H1 (cell line): Measurements from ENCODE around the gene PAX6. TPM values are rescaled to one million over a fixed set of nuclear protein-coding genes. Genes with fewer than 3 reads are reported as not detected.

Experiments used
- CTCF ChIA-PET: fragments of 300-600 bp; sonication (Branson Sonifier 250); formaldehyde crosslinking; loops from one replicate; lab custom pipeline; 2021; ENCODE audit not compliant: partially characterized antibody; lab: Charles Lee
- POLR2A ChIA-PET: fragments of 300-600 bp; sonication (Branson Sonifier 250); formaldehyde crosslinking; loops from one replicate; lab custom pipeline; 2021; ENCODE audit warnings: inconsistent platforms; ENCODE audit not compliant: partially characterized antibody; lab: Charles Lee
- DNase-seq, 2 experiments: peaks; one replicate each; pipeline versions ENCODE4 v3.0.0 to v3.0.0-alpha.2; 2010 to 2022; ENCODE audit warnings: low spot score in 2 of 2, low read depth in 1 of 2, mixed read lengths in 1 of 2
- FAIRE-seq: peaks from 2 replicates; lab custom pipeline; 2011; peaks lifted over from hg19 to GRCh38; lab: Jason Lieb, UNC
- H2AFZ ChIP-seq: 2 replicates; pipeline ENCODE4 v1.8.1; 2012; ENCODE audit warnings: low read length, inconsistent platforms
- H2AK5ac ChIP-seq: 2 replicates; pipeline ENCODE4 v1.6.1; 2013; ENCODE audit warnings: low read depth, low read length
- H2BK120ac ChIP-seq: replicated peaks from 2 replicates; pipeline ENCODE3; 2013; ENCODE audit warnings: low read depth, low read length, inconsistent platforms
- H2BK12ac ChIP-seq: 2 replicates; pipeline ENCODE4 v1.6.1; 2013; ENCODE audit warnings: low read depth, low read length
- H2BK15ac ChIP-seq: 2 replicates; pipeline ENCODE4 v1.6.1; 2013; ENCODE audit warnings: low read length
- H2BK20ac ChIP-seq: 2 replicates; pipeline ENCODE4 v1.6.1; 2013; ENCODE audit warnings: low read length
- H2BK5ac ChIP-seq: 2 replicates; pipeline ENCODE4 v1.6.1; 2013; ENCODE audit warnings: low read depth, low read length
- H3K14ac ChIP-seq: 2 replicates; pipeline ENCODE4 v1.6.1; 2013; ENCODE audit warnings: inconsistent platforms; ENCODE audit not compliant: insufficient read length
- H3K18ac ChIP-seq: 2 replicates; pipeline ENCODE4 v1.6.1; 2013; ENCODE audit warnings: low read length; ENCODE audit errors: extremely low read depth
- H3K23ac ChIP-seq: 2 replicates; pipeline ENCODE4 v1.6.1; 2013; ENCODE audit warnings: inconsistent platforms; ENCODE audit not compliant: insufficient read length
- H3K23me2 ChIP-seq: 2 replicates; pipeline ENCODE4 v1.6.1; 2013; ENCODE audit warnings: low read depth, low read length
- H3K27ac ChIP-seq: 2 replicates; pipeline ENCODE4 v1.6.1; 2011; ENCODE audit warnings: low read depth, low read length, inconsistent platforms
- H3K27me3 ChIP-seq, 4 experiments: replicated peaks in 1 of 4; 1 replicate in 1 of 4; 2 replicates in 3 of 4; pipeline versions ENCODE4 v1.6.1 to v1.8.1; 2011 to 2013; ENCODE audit warnings: low read length in 3 of 4, mild to moderate bottlenecking in 3 of 4, inconsistent platforms in 2 of 4, mixed read lengths in 2 of 4, moderate library complexity in 1 of 4; ENCODE audit not compliant: control insufficient read depth in 3 of 4, insufficient read depth in 3 of 4; ENCODE audit errors: extremely low read depth in 1 of 4
- H3K36me3 ChIP-seq, 4 experiments: 2 replicates each; pipeline versions ENCODE4 v1.6.1 to v1.8.1; 2011 to 2013; ENCODE audit warnings: mild to moderate bottlenecking in 4 of 4, low read length in 3 of 4, moderate library complexity in 2 of 4, control low read depth in 1 of 4, inconsistent platforms in 1 of 4; ENCODE audit not compliant: insufficient read depth in 4 of 4, control insufficient read depth in 2 of 4
- H3K4ac ChIP-seq: replicated peaks from 2 replicates; pipeline ENCODE3; 2013; ENCODE audit warnings: low read length, low read depth, mixed read lengths, inconsistent platforms; ENCODE audit not compliant: insufficient read length
- H3K4me1 ChIP-seq, 4 experiments: replicated peaks in 1 of 4; 1 replicate in 1 of 4; 2 replicates in 3 of 4; pipeline versions ENCODE4 v1.6.1 to v1.8.1; 2011 to 2013; ENCODE audit warnings: low read length in 3 of 4, inconsistent platforms in 2 of 4, mixed read lengths in 1 of 4; ENCODE audit not compliant: insufficient read depth in 4 of 4, control insufficient read depth in 3 of 4
- H3K4me2 ChIP-seq, 2 experiments: 2 replicates each; pipeline versions ENCODE4 v1.6.1 to v1.8.1; 2011 to 2013; ENCODE audit warnings: low read depth in 2 of 2, low read length in 2 of 2, control low read depth in 1 of 2, inconsistent platforms in 1 of 2, mild to moderate bottlenecking in 1 of 2; ENCODE audit not compliant: insufficient read depth in 1 of 2
- H3K4me3 ChIP-seq, 4 experiments: fragments of 200-600, 300-600 bp in 1 of 4; sonication (generic), shearing (Covaris generic), sonication (Bioruptor Twin) in 1 of 4; 2 replicates each; pipeline versions ENCODE4 v1.5.1 to v1.8.1; 2011 to 2016; ENCODE audit warnings: low read length in 4 of 4, low read depth in 3 of 4, control low read depth in 2 of 4, inconsistent platforms in 2 of 4, mild to moderate bottlenecking in 2 of 4, mixed read lengths in 1 of 4, moderate library complexity in 1 of 4; ENCODE audit not compliant: insufficient read depth in 2 of 4; ENCODE audit errors: extremely low read depth in 1 of 4
- H3K56ac ChIP-seq: replicated peaks from 2 replicates; pipeline ENCODE3; 2013; ENCODE audit warnings: low read depth, mild to moderate bottlenecking, mixed read lengths, low read length, inconsistent platforms; ENCODE audit not compliant: insufficient read length
- H3K79me1 ChIP-seq: 2 replicates; pipeline ENCODE4 v1.6.1; 2013; ENCODE audit warnings: low read depth, low read length, control low read depth
- H3K79me2 ChIP-seq, 2 experiments: 2 replicates each; pipeline versions ENCODE4 v1.6.1 to v1.8.1; 2012 to 2013; ENCODE audit warnings: low read length in 2 of 2, mild to moderate bottlenecking in 2 of 2, inconsistent platforms in 1 of 2; ENCODE audit not compliant: insufficient read depth in 2 of 2, control insufficient read depth in 1 of 2
- H3K9ac ChIP-seq, 4 experiments: replicated peaks in 1 of 4; 1 replicate in 1 of 4; 2 replicates in 3 of 4; pipeline versions ENCODE4 v1.6.1 to v1.8.1; 2011 to 2013; ENCODE audit warnings: low read depth in 3 of 4, low read length in 3 of 4, control low read depth in 2 of 4, mild to moderate bottlenecking in 2 of 4, moderate library complexity in 2 of 4, inconsistent platforms in 1 of 4; ENCODE audit errors: extremely low read depth in 1 of 4
- H3K9me3 ChIP-seq, 2 experiments: 2 replicates each; pipeline versions ENCODE4 v1.6.1 to v1.8.1; 2012 to 2013; ENCODE audit warnings: mild to moderate bottlenecking in 2 of 2, moderate library complexity in 2 of 2, control low read depth in 1 of 2, inconsistent platforms in 1 of 2, low read depth in 1 of 2, low read length in 1 of 2, mixed read lengths in 1 of 2; ENCODE audit not compliant: insufficient read depth in 2 of 2
- H4K20me1 ChIP-seq, 2 experiments: replicated peaks in 1 of 2; 2 replicates each; pipeline versions ENCODE3 to v1.8.1; 2011 to 2013; ENCODE audit warnings: inconsistent platforms in 2 of 2, low read length in 2 of 2, mild to moderate bottlenecking in 1 of 2; ENCODE audit not compliant: insufficient read depth in 2 of 2, control insufficient read depth in 1 of 2
- H4K5ac ChIP-seq: 2 replicates; pipeline ENCODE4 v1.6.1; 2013; ENCODE audit warnings: low read length, low read depth, mixed read lengths, inconsistent platforms; ENCODE audit not compliant: insufficient read length
- H4K8ac ChIP-seq: 2 replicates; pipeline ENCODE4 v1.8.0; 2013; ENCODE audit warnings: mild to moderate bottlenecking, moderate library complexity, low read length, inconsistent platforms; ENCODE audit not compliant: insufficient read depth; ENCODE audit errors: extremely low read depth
- H4K91ac ChIP-seq: replicated peaks from 2 replicates; pipeline ENCODE3; 2013; ENCODE audit warnings: low read length, mixed read lengths, inconsistent platforms; ENCODE audit not compliant: insufficient read length
- GABPA ChIP-seq: IDR thresholded peaks from 2 replicates; pipeline ENCODE4 v1.6.1; 2011; ENCODE audit warnings: mild to moderate bottlenecking, low read length, moderate library complexity, borderline replicate concordance; ENCODE audit not compliant: insufficient read depth
- HDAC2 ChIP-seq, 2 experiments: fragments of 300-600 bp in 1 of 2; sonication (generic) in 1 of 2; IDR thresholded peaks; 2 replicates each; pipeline ENCODE4 v1.6.1; 2011 to 2012; ENCODE audit warnings: low read depth in 2 of 2, low read length in 2 of 2, mild to moderate bottlenecking in 2 of 2, moderate library complexity in 2 of 2, borderline replicate concordance in 1 of 2, inconsistent platforms in 1 of 2
- KDM1A ChIP-seq: fragments of 200-600, 300-600 bp; sonication (generic); IDR thresholded peaks from 2 replicates; pipeline ENCODE4 v1.7.1; 2016; ENCODE audit warnings: mild to moderate bottlenecking, low read length, borderline replicate concordance
- KDM4A ChIP-seq: IDR thresholded peaks from one replicate; pipeline ENCODE4 v1.7.1; 2012; ENCODE audit warnings: low read depth, mild to moderate bottlenecking, moderate library complexity, low read length, inconsistent platforms; ENCODE audit not compliant: severe bottlenecking
- RAD21 ChIP-seq, 2 experiments: IDR thresholded peaks in 1 of 2; conservative IDR thresholded peaks in 1 of 2; 2 replicates each; pipeline ENCODE4 v1.6.1; 2011; ENCODE audit warnings: low read depth in 2 of 2, low read length in 2 of 2, improper control_type of control experiment in 1 of 2, inconsistent platforms in 1 of 2, mild to moderate bottlenecking in 1 of 2, moderate library complexity in 1 of 2
- SIN3A ChIP-seq, 2 experiments: IDR thresholded peaks in 1 of 2; conservative IDR thresholded peaks in 1 of 2; 2 replicates each; pipeline ENCODE4 v1.6.1; 2011 to 2012; ENCODE audit warnings: low read length in 2 of 2, improper control_type of control experiment in 1 of 2, low read depth in 1 of 2, mild to moderate bottlenecking in 1 of 2
- SP2 ChIP-seq: IDR thresholded peaks from 2 replicates; pipeline ENCODE4 v1.6.1; 2012; ENCODE audit warnings: mild to moderate bottlenecking, low read length, inconsistent platforms
- TAF1 ChIP-seq: IDR thresholded peaks from 2 replicates; pipeline ENCODE4 v1.6.1; 2011; ENCODE audit warnings: mild to moderate bottlenecking, low read depth, low read length
- WGBS, 2 experiments: shearing (Covaris generic) in 1 of 2; methylation state at CpG; one replicate each; pipeline versions ENCODE4 v1.1.6 to v1.1.7; 2013 to 2015; ENCODE audit warnings: low lambda C conversion rate in 2 of 2, mixed read lengths in 2 of 2, inconsistent platforms in 1 of 2, low coverage in 1 of 2, missing lambda C conversion rate in 1 of 2; ENCODE audit not compliant: insufficient replicate concordance in 2 of 2, insufficient coverage in 1 of 2, insufficient read length in 1 of 2; ENCODE audit errors: extremely low coverage in 1 of 2, missing lambda C conversion rate in 1 of 2; 5-methylcytosine and 5-hydroxymethylcytosine counted together
- polyA plus RNA-seq, 7 experiments: library from polyadenylated mRNA; depleted of rRNA in 3 of 7; stranded (reverse) in 5 of 7; unstranded in 2 of 7; fragments of >200 nt in 5 of 7; fragments of 200-250 nt in 2 of 7; gene quantifications; 1 replicate in 5 of 7; 2 replicates in 1 of 7; 4 replicates in 1 of 7; pipeline versions ENCODE4 v1.2.1 to v1.2.3, GENCODE V29; 2011 to 2013; ENCODE audit warnings: missing spikeins in 2 of 7, mixed read lengths in 2 of 7
- total RNA-seq: library from RNA; stranded (reverse); fragmentation: NEBNext Ultra II Directional; extraction: Animal tissue kit (Norgen Biotek cat#: 25700); gene quantifications from 2 replicates; pipeline ENCODE4 v1.2.1, GENCODE V29; 2021

PAX6 gene
- total and polyA plus RNA-seq, 2 of the 8 experiments (the other 6 are each of a cell fraction or from before 2014, with no cell fraction given), result 0.30 to 0.65 TPM

- Histone ChIP-seq H4K8ac (no peak overlapping the region), H3K4me1 (peaks cover 7 to 67% (median 47%) of the 10 kb centered on the region in 4 experiments), H2AFZ (no peak overlapping the region), H3K27ac (no peak overlapping the region), H4K20me1 (peaks cover 0 to 17% of the 10 kb centered on the region in 2 experiments), H3K4me2 (peak overlapping the region; percentile 74 to 82), H3K4ac (no peak overlapping the region), H3K79me1 (no peaks in the 10 kb centered on the region), H3K18ac (no peak overlapping the region), H3K23ac (no peak overlapping the region), H3K79me2 (no peaks in the 10 kb centered on the region), H4K5ac (no peak overlapping the region), H3K23me2 (peaks cover 14% of the 10 kb centered on the region; the same call in 1 of the 2 replicates), H3K9ac (no peak overlapping the region), H2BK15ac (no peak overlapping the region), H2BK120ac (no peak overlapping the region), H3K14ac (no peak overlapping the region), H3K27me3 (peaks cover 73 to 100% (median 98%) of the 10 kb centered on the region in 4 experiments), H2BK5ac (no peak overlapping the region), H3K4me3 (peak overlapping the region; percentile 35 to 62 (median 41); a peak in 6 of 8 replicates), H3K56ac (no peak overlapping the region), H3K9me3 (no peaks in the 10 kb centered on the region), H2BK20ac (no peak overlapping the region), H2BK12ac (no peak overlapping the region), H2AK5ac (no peak overlapping the region), H3K36me3 (no peaks in the 10 kb centered on the region; a peak in 1 of 8 replicates), H4K91ac (no peak overlapping the region)
- no peak for DNase-seq
- CTCF ChIA-PET, result interaction anchor here (0.9 to 11.4 kb wide), 8 partner anchors 11 to 579 kb away, joined by 3 to 88 read pairs (median 18); no protein-coding TSS in a partner anchor
- no peak for FAIRE-seq
- WGBS, 2 experiments, result 7% methylated on average over 9 of the region's 9 CpGs; no CpG with 5 or more reads in 1 of the 2 experiments
- POLR2A ChIA-PET, result interaction anchor here (1.5 to 3.2 kb wide), 4 partner anchors 9 to 139 kb away, joined by 3 to 16 read pairs (median 8); partner anchors contain the start of gene PAX6
- TF ChIP-seq HDAC2 (IDR thresholded peaks at IDR 0.05; ENCODE audit: borderline replicate concordance in 1 of 2, low read depth in 2 of 2, low read length in 2 of 2), result no peak
- TF ChIP-seq KDM4A, result no peak
- no peak for TF ChIP-seq KDM1A
- TF ChIP-seq TAF1, result no peak
- no peak for TF ChIP-seq SIN3A (conservative IDR thresholded peaks at IDR 0.05 in 1 of 2, IDR thresholded peaks at IDR 0.05 in 1 of 2; ENCODE audit: low read depth in 1 of 2, low read length in 2 of 2)
- no peak for TF ChIP-seq GABPA
- no peak for TF ChIP-seq SP2
- no peak for TF ChIP-seq RAD21 (IDR thresholded peaks at IDR 0.05 in 1 of 2, conservative IDR thresholded peaks at IDR 0.05 in 1 of 2; ENCODE audit: low read depth in 2 of 2, low read length in 2 of 2)
These were observed 7.3 kb upstream of the PAX6 start for GRCh38 chr11:31818425-31818755.
